GM12891 (cell line): ENCODE results near the gene EPB41L2.
"Not testable (repeated sequence)": the region's sequence is repeated elsewhere in the genome, so short reads cannot be mapped to it uniquely, and the experiment has no call there.

Source experiments
- POLR2A ChIP-seq: IDR thresholded peaks from 2 replicates; pipeline ENCODE4 v1.6.1; 2011; ENCODE audit warnings: low read depth, low read length, control low read depth
- POLR2AphosphoS5 ChIP-seq: IDR thresholded peaks from 2 replicates; pipeline ENCODE4 v1.6.1; 2011; ENCODE audit warnings: low read depth, low read length, control low read depth
- POU2F2 ChIP-seq: IDR thresholded peaks from 2 replicates; pipeline ENCODE4 v1.6.1; 2011; ENCODE audit warnings: low read depth, mild to moderate bottlenecking, control low read depth, low read length, moderate library complexity
- SPI1 ChIP-seq: IDR thresholded peaks from 2 replicates; pipeline ENCODE4 v1.6.1; 2011; ENCODE audit warnings: low read depth, low read length, control low read depth
- TAF1 ChIP-seq: IDR thresholded peaks from 2 replicates; pipeline ENCODE4 v1.6.1; 2011; ENCODE audit warnings: low read depth, low read length, control low read depth

DNA sequence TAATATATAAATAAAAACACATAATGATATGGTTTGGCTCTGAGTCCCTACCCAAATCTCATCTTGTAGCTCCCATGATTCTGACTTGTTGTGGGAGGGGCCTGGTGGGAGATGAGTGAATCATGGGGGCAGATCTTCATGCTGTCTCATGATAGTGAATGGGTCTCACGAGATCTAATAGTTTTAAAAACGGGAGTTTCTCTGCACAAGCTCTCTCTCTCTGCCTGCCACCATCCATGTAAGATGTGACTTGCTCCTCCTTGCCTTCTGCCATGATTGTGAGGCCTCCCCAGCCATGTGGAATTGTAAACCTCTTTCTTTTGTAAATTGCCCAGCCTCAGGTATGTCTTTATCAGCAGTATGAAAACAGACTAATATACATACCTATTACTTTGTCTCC is 147.4 kb downstream of the EPB41L2 start:
- TF ChIP-seq POLR2A, POLR2AphosphoS5, TAF1, SPI1, POU2F2: not testable (repeated sequence)
